GM19463 (cell line): Measurements from ENCODE around the gene KRTAP5-7.
"Not testable (repeated sequence)": the region's sequence is repeated elsewhere in the genome, so short reads cannot be mapped to it uniquely, and the experiment has no call there.

Experiments used
- ATAC-seq: cut with Tn5 transposase; IDR thresholded peaks from one replicate; pipeline ENCODE4 v1.9.1; 2021; ENCODE audit warnings: mild to moderate bottlenecking, moderate library complexity; ENCODE audit not compliant: unreplicated experiment

The KRTAP5-7 gene

GRCh38 chr11:71532036-71532610, 5.1 kb downstream of the KRTAP5-7 start:
- ATAC-seq = no peak

GRCh38 chr11:71534711-71535608, 7.9 kb downstream of the KRTAP5-7 start:
- ATAC-seq = not testable (repeated sequence)

- ATAC-seq = no peak
Measured at GRCh38 chr11:71535825-71536224, 8.8 kb downstream of the KRTAP5-7 start.

GRCh38 chr11:71537537-71537936, 10.5 kb downstream of the KRTAP5-7 start:
- ATAC-seq = no peak

- ATAC-seq = not testable (repeated sequence)
Measured at GRCh38 chr11:71537977-71538665, 11.1 kb downstream of the KRTAP5-7 start, which contains the start of gene KRTAP5-8. Gene KRTAP5-8 (plus strand): TSS chr11:71538025. CDS start chr11:71538056, 31 bp downstream.

GRCh38 chr11:71538666-71538990, 11.6 kb downstream of the KRTAP5-7 start:
- no peak for ATAC-seq

- ATAC-seq = no peak
Measured at GRCh38 chr11:71539017-71539416, 11.9 kb downstream of the KRTAP5-7 start.

- ATAC-seq = not testable (repeated sequence)
Measured at GRCh38 chr11:71539971-71540370, 12.9 kb downstream of the KRTAP5-7 start.

- ATAC-seq = not testable (repeated sequence)
Measured at GRCh38 chr11:71540521-71541304, 13.6 kb downstream of the KRTAP5-7 start.

- no peak for ATAC-seq
Measured at GRCh38 chr11:71542382-71542781, 15.3 kb downstream of the KRTAP5-7 start.

- no peak for ATAC-seq
Measured at GRCh38 chr11:71542879-71543777, 16.1 kb downstream of the KRTAP5-7 start.

- ATAC-seq = no peak
Measured at GRCh38 chr11:71543866-71544265, 16.8 kb downstream of the KRTAP5-7 start.

GRCh38 chr11:71544525-71545214, 17.6 kb downstream of the KRTAP5-7 start:
- ATAC-seq = no peak

- no peak for ATAC-seq
Measured at GRCh38 chr11:71545405-71545966, 18.4 kb downstream of the KRTAP5-7 start.

- ATAC-seq = no peak
Measured at GRCh38 chr11:71548120-71548519, 21.1 kb downstream of the KRTAP5-7 start, which contains the start of gene KRTAP5-9. Gene KRTAP5-9 (plus strand): TSS chr11:71548420. CDS start chr11:71548658, 238 bp downstream.

- no peak for ATAC-seq
Measured at GRCh38 chr11:71548716-71549151, 21.7 kb downstream of the KRTAP5-7 start.

GRCh38 chr11:71551711-71552110, 24.6 kb downstream of the KRTAP5-7 start:
- ATAC-seq = no peak

GRCh38 chr11:71554996-71555395, 27.9 kb downstream of the KRTAP5-7 start:
- ATAC-seq = no peak

GRCh38 chr11:71555508-71555907, 28.4 kb downstream of the KRTAP5-7 start:
- ATAC-seq = no peak
